ENCODE results near the gene MEIG1. TPM values are rescaled to one million over a fixed set of nuclear protein-coding genes. Genes with fewer than 3 reads are reported as not detected.
"Not testable (repeated sequence)": the region's sequence is repeated elsewhere in the genome, so short reads cannot be mapped to it uniquely, and the experiment has no call there.

Gene MEIG1
- total and polyA plus RNA-seq, 2 donors, result 0.76 to 2.2 TPM

GRCh38 chr10:14952851-14953423 is 6.3 kb upstream of the MEIG1 start:
- no peaks in the 10 kb centered on the region for H3K27me3 ChIP-seq (ENCODE audit: control insufficient read depth in 2 of 2, insufficient read depth in 1 of 2, low read length in 1 of 2)
- WGBS, result 63% methylated on average over 10 of the region's 10 CpGs
- peak overlapping the region; percentile 95 to 96 for H3K27ac ChIP-seq (ENCODE audit: low read depth in 1 of 2, low read length in 1 of 2)
- H3K36me3 ChIP-seq (ENCODE audit: control insufficient read depth in 2 of 2, insufficient read depth in 2 of 2, low read length in 1 of 2), result peaks cover 12 to 18% of the 10 kb centered on the region in 2 donors
- peak in 2 of 9 donors; percentile 6 to 11 for DNase-seq (ENCODE audit: low read depth in 6 of 9, low spot score in 9 of 9)
- peak overlapping the region; percentile 73 to 99 for H3K4me3 ChIP-seq (ENCODE audit: low read length in 2 of 2)
- peaks cover 0 to 7% of the 10 kb centered on the region in 2 donors for H3K9me3 ChIP-seq (ENCODE audit: control insufficient read depth in 2 of 2, insufficient read depth in 1 of 2, low read length in 1 of 2)
- H3K4me1 ChIP-seq (ENCODE audit: control insufficient read depth in 2 of 2, insufficient read depth in 2 of 2, low read length in 2 of 2), result peaks cover 28 to 34% of the 10 kb centered on the region in 2 donors

GRCh38 chr10:14953424-14954000 is 5.7 kb upstream of the MEIG1 start:
- Histone ChIP-seq H3K4me3 (ENCODE audit: low read length in 2 of 2) (peak overlapping the region; percentile 73 to 99), H3K4me1 (ENCODE audit: control insufficient read depth in 2 of 2, insufficient read depth in 2 of 2, low read length in 2 of 2) (peaks cover 28 to 34% of the 10 kb centered on the region in 2 donors), H3K36me3 (ENCODE audit: control insufficient read depth in 2 of 2, insufficient read depth in 2 of 2, low read length in 1 of 2) (peaks cover 10 to 12% of the 10 kb centered on the region in 2 donors), H3K27ac (ENCODE audit: low read depth in 1 of 2, low read length in 1 of 2) (peak overlapping the region; percentile 95 to 96), H3K9me3 (ENCODE audit: control insufficient read depth in 2 of 2, insufficient read depth in 1 of 2, low read length in 1 of 2) (peaks cover 0 to 7% of the 10 kb centered on the region in 2 donors), H3K27me3 (ENCODE audit: control insufficient read depth in 2 of 2, insufficient read depth in 1 of 2, low read length in 1 of 2) (no peaks in the 10 kb centered on the region)
- under 1% methylated on average over 32 of the region's 32 CpGs for WGBS
- peak in 4 of 9 donors; percentile 4 to 33 (median 10) for DNase-seq (ENCODE audit: low read depth in 6 of 9, low spot score in 9 of 9)

GRCh38 chr10:14954001-14954770 is 5.0 kb upstream of the MEIG1 start, which contains the start of gene DCLRE1C:
TSS of gene DCLRE1C (minus strand) at chr10:14954096. CDS start at chr10:14954010, 86 bp downstream.
- peaks cover 6 to 7% of the 10 kb centered on the region in 2 donors for H3K36me3 ChIP-seq (ENCODE audit: control insufficient read depth in 2 of 2, insufficient read depth in 2 of 2, low read length in 1 of 2)
- WGBS, result under 1% methylated on average over 45 of the region's 45 CpGs
- H3K4me3 ChIP-seq (ENCODE audit: low read length in 2 of 2), result peak within 1 kb of the TSS; percentile 73 to 99
- DNase-seq (ENCODE audit: low read depth in 6 of 9, low spot score in 9 of 9), result peak; percentile 79 to 94 (median 86)
- H3K4me1 ChIP-seq (ENCODE audit: control insufficient read depth in 2 of 2, insufficient read depth in 2 of 2, low read length in 2 of 2), result peaks cover 31 to 37% of the 10 kb centered on the region in 2 donors
- peak within 1 kb of the TSS; percentile 95 to 96 for H3K27ac ChIP-seq (ENCODE audit: low read depth in 1 of 2, low read length in 1 of 2)
- no peaks in the 10 kb centered on the region for H3K27me3 ChIP-seq (ENCODE audit: control insufficient read depth in 2 of 2, insufficient read depth in 1 of 2, low read length in 1 of 2)
- peaks cover 0 to 8% of the 10 kb centered on the region in 2 donors for H3K9me3 ChIP-seq (ENCODE audit: control insufficient read depth in 2 of 2, insufficient read depth in 1 of 2, low read length in 1 of 2)

GRCh38 chr10:14954934-14955333 is 4.3 kb upstream of the MEIG1 start:
- H3K9me3 ChIP-seq (ENCODE audit: control insufficient read depth in 2 of 2, insufficient read depth in 1 of 2, low read length in 1 of 2), result peaks cover 0 to 15% of the 10 kb centered on the region in 2 donors
- H3K27me3 ChIP-seq (ENCODE audit: control insufficient read depth in 2 of 2, insufficient read depth in 1 of 2, low read length in 1 of 2), result no peaks in the 10 kb centered on the region
- peak overlapping the region in 1 of 2 donors; percentile 96 for H3K27ac ChIP-seq (ENCODE audit: low read depth in 1 of 2, low read length in 1 of 2)
- DNase-seq (ENCODE audit: low read depth in 6 of 9, low spot score in 9 of 9), result no peak
- peak overlapping the region; percentile 73 to 99 for H3K4me3 ChIP-seq (ENCODE audit: low read length in 2 of 2)
- WGBS, result 97% methylated on average over 19 of the region's 19 CpGs
- peaks cover 0 to 4% of the 10 kb centered on the region in 2 donors for H3K36me3 ChIP-seq (ENCODE audit: control insufficient read depth in 2 of 2, insufficient read depth in 2 of 2, low read length in 1 of 2)
- peaks cover 31 to 37% of the 10 kb centered on the region in 2 donors for H3K4me1 ChIP-seq (ENCODE audit: control insufficient read depth in 2 of 2, insufficient read depth in 2 of 2, low read length in 2 of 2)

- no peaks in the 10 kb centered on the region for H3K27me3 ChIP-seq (ENCODE audit: control insufficient read depth in 2 of 2, insufficient read depth in 1 of 2, low read length in 1 of 2)
- 66% methylated on average over 12 of the region's 12 CpGs for WGBS
- peaks cover 8 to 16% of the 10 kb centered on the region in 2 donors for H3K4me1 ChIP-seq (ENCODE audit: control insufficient read depth in 2 of 2, insufficient read depth in 2 of 2, low read length in 2 of 2)
- H3K4me3 ChIP-seq (ENCODE audit: low read length in 2 of 2), result peak overlapping the region; percentile 86 to 98
- peak overlapping the region; percentile 76 to 94 for H3K27ac ChIP-seq (ENCODE audit: low read depth in 1 of 2, low read length in 1 of 2)
- DNase-seq (ENCODE audit: low read depth in 6 of 9, low spot score in 9 of 9), result no peak
- H3K9me3 ChIP-seq (ENCODE audit: control insufficient read depth in 2 of 2, insufficient read depth in 1 of 2, low read length in 1 of 2), result peaks cover 0 to 12% of the 10 kb centered on the region in 2 donors
- no peaks in the 10 kb centered on the region for H3K36me3 ChIP-seq (ENCODE audit: control insufficient read depth in 2 of 2, insufficient read depth in 2 of 2, low read length in 1 of 2)
Observed at GRCh38 chr10:14958872-14959220, 342 bp upstream of the MEIG1 start.

- 96% methylated on average over 2 of the region's 2 CpGs for WGBS
- H3K4me3 ChIP-seq (ENCODE audit: low read length in 2 of 2), result no peak overlapping the region
- H3K4me1 ChIP-seq (ENCODE audit: control insufficient read depth in 2 of 2, insufficient read depth in 2 of 2, low read length in 2 of 2), result no peaks in the 10 kb centered on the region
- no peak for DNase-seq (ENCODE audit: low read depth in 6 of 9, low spot score in 9 of 9)
- no peak overlapping the region for H3K27ac ChIP-seq (ENCODE audit: low read depth in 1 of 2, low read length in 1 of 2)
- H3K9me3 ChIP-seq (ENCODE audit: control insufficient read depth in 2 of 2, insufficient read depth in 1 of 2, low read length in 1 of 2), result no peaks in the 10 kb centered on the region
- no peaks in the 10 kb centered on the region for H3K27me3 ChIP-seq (ENCODE audit: control insufficient read depth in 2 of 2, insufficient read depth in 1 of 2, low read length in 1 of 2)
- H3K36me3 ChIP-seq (ENCODE audit: control insufficient read depth in 2 of 2, insufficient read depth in 2 of 2, low read length in 1 of 2), result no peaks in the 10 kb centered on the region
Observed at GRCh38 chr10:14967897-14968296, 8.7 kb downstream of the MEIG1 start.

GRCh38 chr10:14971867-14972448 is 12.8 kb downstream of the MEIG1 start:
- H3K4me3 ChIP-seq (ENCODE audit: low read length in 2 of 2), result no peak overlapping the region
- H3K27ac ChIP-seq (ENCODE audit: low read depth in 1 of 2, low read length in 1 of 2), result no peak overlapping the region
- H3K27me3 ChIP-seq (ENCODE audit: control insufficient read depth in 2 of 2, insufficient read depth in 1 of 2, low read length in 1 of 2), result no peaks in the 10 kb centered on the region
- H3K36me3 ChIP-seq (ENCODE audit: control insufficient read depth in 2 of 2, insufficient read depth in 2 of 2, low read length in 1 of 2), result no peaks in the 10 kb centered on the region
- peak in 5 of 9 donors; percentile 7 to 50 (median 28) for DNase-seq (ENCODE audit: low read depth in 6 of 9, low spot score in 9 of 9)
- no peaks in the 10 kb centered on the region for H3K4me1 ChIP-seq (ENCODE audit: control insufficient read depth in 2 of 2, insufficient read depth in 2 of 2, low read length in 2 of 2)
- H3K9me3 ChIP-seq (ENCODE audit: control insufficient read depth in 2 of 2, insufficient read depth in 1 of 2, low read length in 1 of 2), result no peaks in the 10 kb centered on the region
- 60% methylated on average over 4 of the region's 4 CpGs for WGBS

GRCh38 chr10:14974153-14974998 is 15.2 kb downstream of the MEIG1 start:
- H3K9me3 ChIP-seq (ENCODE audit: control insufficient read depth in 2 of 2, insufficient read depth in 1 of 2, low read length in 1 of 2); DNase-seq (ENCODE audit: low read depth in 6 of 9, low spot score in 9 of 9); H3K27ac ChIP-seq (ENCODE audit: low read depth in 1 of 2, low read length in 1 of 2); H3K4me1 ChIP-seq (ENCODE audit: control insufficient read depth in 2 of 2, insufficient read depth in 2 of 2, low read length in 2 of 2); H3K4me3 ChIP-seq (ENCODE audit: low read length in 2 of 2); H3K27me3 ChIP-seq (ENCODE audit: control insufficient read depth in 2 of 2, insufficient read depth in 1 of 2, low read length in 1 of 2); H3K36me3 ChIP-seq (ENCODE audit: control insufficient read depth in 2 of 2, insufficient read depth in 2 of 2, low read length in 1 of 2): not testable (repeated sequence)
- WGBS, result 43% methylated on average over 15 of the region's 15 CpGs
